HG02852 (cell line): ENCODE results near the gene CTSZ.
A peak's percentile ranks its signal among the peaks of the same experiment; 100 is the strongest.
"Not testable (repeated sequence)": the region's sequence is repeated elsewhere in the genome, so short reads cannot be mapped to it uniquely, and the experiment has no call there.

Experiments
- ATAC-seq: cut with Tn5 transposase; IDR thresholded peaks from one replicate; pipeline ENCODE4 v1.9.1; 2021; ENCODE audit warnings: mild to moderate bottlenecking, moderate library complexity; ENCODE audit not compliant: unreplicated experiment

The CTSZ gene

GRCh38 chr20:59006864-59007664 is at the start of gene CTSZ:
Gene CTSZ (minus strand): TSS chr20:59007254. CDS start chr20:59007128, 126 bp downstream.
- ATAC-seq: peak; percentile 39

- ATAC-seq: no peak
These were observed 48.2 kb upstream of the CTSZ start for GRCh38 chr20:59055302-59055701.

- ATAC-seq: no peak
These were observed 44.7 kb upstream of the CTSZ start for GRCh38 chr20:59051666-59052185.

- ATAC-seq: no peak
These were observed 43.4 kb upstream of the CTSZ start for GRCh38 chr20:59050437-59050836.

GRCh38 chr20:59048681-59049030 is 41.6 kb upstream of the CTSZ start:
- ATAC-seq: no peak

- ATAC-seq: no peak
These were observed 41.1 kb upstream of the CTSZ start for GRCh38 chr20:59047938-59048680.

- ATAC-seq: no peak
These were observed 39.8 kb upstream of the CTSZ start for GRCh38 chr20:59046862-59047261.

GRCh38 chr20:59044796-59045195 is 37.7 kb upstream of the CTSZ start:
- no peak for ATAC-seq

- no peak for ATAC-seq
These were observed 37.2 kb upstream of the CTSZ start for GRCh38 chr20:59044295-59044694.

GRCh38 chr20:59043698-59044097 is 36.6 kb upstream of the CTSZ start:
- ATAC-seq: no peak

- ATAC-seq: peak; percentile 89
These were observed 36.0 kb upstream of the CTSZ start for GRCh38 chr20:59042796-59043631.

GRCh38 chr20:59042151-59042795 is 35.2 kb upstream of the CTSZ start, which contains the start of gene PRELID3B:
Gene PRELID3B (minus strand): TSS chr20:59042786. CDS start chr20:59042730, 56 bp downstream.
- peak; percentile 36 for ATAC-seq

- ATAC-seq: not testable (repeated sequence)
These were observed 34.4 kb upstream of the CTSZ start for GRCh38 chr20:59041487-59041886.

- no peak for ATAC-seq
These were observed 33.6 kb upstream of the CTSZ start for GRCh38 chr20:59040667-59041066.

GRCh38 chr20:59039233-59039632 is 32.2 kb upstream of the CTSZ start:
- ATAC-seq: no peak

- no peak for ATAC-seq
These were observed 30.3 kb upstream of the CTSZ start for GRCh38 chr20:59037386-59037785.

- ATAC-seq: no peak
These were observed 28.3 kb upstream of the CTSZ start for GRCh38 chr20:59035381-59035780.

- no peak for ATAC-seq
These were observed 26.6 kb upstream of the CTSZ start for GRCh38 chr20:59033616-59034165.

- ATAC-seq: no peak
These were observed 26.0 kb upstream of the CTSZ start for GRCh38 chr20:59033093-59033492.

- ATAC-seq: no peak
These were observed 25.6 kb upstream of the CTSZ start for GRCh38 chr20:59032713-59033059.
